ES-I3 (cell line): ENCODE results near the gene FICD.
A peak's percentile ranks its signal among the peaks of the same experiment; 100 is the strongest.

ENCODE experiments used
- H3K36me3 ChIP-seq: 2 replicates; pipeline ENCODE4 v1.6.1; 2013; ENCODE audit warnings: mild to moderate bottlenecking, low read length, control low read depth, moderate library complexity; ENCODE audit not compliant: insufficient read depth
- H3K4me1 ChIP-seq: 2 replicates; pipeline ENCODE4 v1.6.1; 2013; ENCODE audit warnings: mild to moderate bottlenecking, control low read depth, low read length; ENCODE audit not compliant: insufficient read depth
- H3K9ac ChIP-seq: 2 replicates; pipeline ENCODE4 v1.6.1; 2013; ENCODE audit warnings: low read depth, mild to moderate bottlenecking, low read length, moderate library complexity
- H3K9me3 ChIP-seq: 2 replicates; pipeline ENCODE4 v1.6.1; 2013; ENCODE audit warnings: mild to moderate bottlenecking, low read length, moderate library complexity; ENCODE audit not compliant: control insufficient read depth, insufficient read depth

Gene FICD

DNA sequence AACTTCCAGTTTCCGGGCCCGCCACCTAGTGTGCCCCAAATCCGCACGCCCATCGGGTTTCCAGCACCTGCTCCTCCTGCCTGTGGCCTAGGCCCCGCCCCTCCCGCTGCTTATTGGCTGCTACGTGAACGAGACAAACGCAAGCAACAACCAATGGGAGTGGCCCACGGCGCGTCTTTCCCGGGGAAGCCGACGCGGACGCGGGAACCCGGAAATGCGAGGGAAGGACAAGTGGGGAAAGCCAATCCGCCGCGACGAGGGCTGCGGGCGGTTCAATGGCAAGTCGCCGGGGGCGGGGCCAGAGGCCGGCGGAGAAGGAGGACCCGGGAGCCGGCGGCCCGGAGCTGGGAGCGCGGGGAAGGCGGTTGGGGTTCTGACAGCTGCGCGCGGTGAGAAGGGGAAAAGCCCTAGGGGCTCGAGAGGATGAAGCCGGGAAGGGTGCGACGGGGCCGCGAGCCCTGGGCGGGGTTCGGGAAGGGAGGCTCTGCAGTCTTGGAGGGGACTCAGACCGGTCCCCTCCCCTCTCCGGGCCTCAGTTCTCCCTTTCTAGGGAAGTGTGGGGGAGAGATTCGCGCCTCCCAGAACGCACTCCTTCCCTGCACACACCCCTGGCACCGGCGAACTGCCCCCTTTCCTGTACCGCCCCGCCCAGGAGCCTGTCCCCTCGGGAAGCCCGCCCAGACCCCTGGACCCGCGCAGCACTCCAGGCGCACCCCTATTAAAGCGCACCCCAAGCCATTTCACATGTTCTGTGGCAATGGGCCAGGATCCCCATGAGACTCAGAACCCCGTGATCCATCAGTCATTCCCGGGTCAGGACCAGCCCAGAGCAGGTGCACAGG lies at the start of gene FICD:
Gene FICD, plus strand, starts transcription at position 305 of the 842 bp plus-strand sequence. CDS start 1,696 bp downstream, outside the sequence.
- Histone ChIP-seq H3K36me3 (peaks cover 8% of the 10 kb centered on the region), H3K4me1 (no peaks in the 10 kb centered on the region; the same call in 1 of the 2 replicates), H3K9me3 (no peaks in the 10 kb centered on the region), H3K9ac (peak within 1 kb of the TSS; percentile 79)

DNA sequence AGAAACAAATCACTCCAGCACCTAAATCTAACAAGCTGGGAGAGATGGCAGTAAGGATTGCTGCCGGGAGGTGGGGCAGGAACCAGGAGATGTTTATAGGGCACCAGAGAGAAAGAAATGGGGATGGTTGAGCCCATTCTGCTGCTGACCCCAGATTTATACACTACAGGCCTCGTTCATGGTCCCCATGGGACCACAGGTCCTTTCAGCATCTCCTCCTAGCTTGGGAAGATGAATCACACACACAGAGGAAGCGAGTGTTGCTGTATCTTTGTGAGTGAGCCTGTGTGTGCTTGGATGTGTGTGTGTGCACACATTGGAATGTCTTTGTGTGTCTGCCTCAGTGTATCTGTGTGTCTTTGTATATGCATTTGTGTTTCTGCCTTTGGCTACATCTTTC lies 49.7 kb upstream of the FICD start:
- H3K9me3 ChIP-seq, result no peaks in the 10 kb centered on the region
- H3K36me3 ChIP-seq, result no peaks in the 10 kb centered on the region

DNA sequence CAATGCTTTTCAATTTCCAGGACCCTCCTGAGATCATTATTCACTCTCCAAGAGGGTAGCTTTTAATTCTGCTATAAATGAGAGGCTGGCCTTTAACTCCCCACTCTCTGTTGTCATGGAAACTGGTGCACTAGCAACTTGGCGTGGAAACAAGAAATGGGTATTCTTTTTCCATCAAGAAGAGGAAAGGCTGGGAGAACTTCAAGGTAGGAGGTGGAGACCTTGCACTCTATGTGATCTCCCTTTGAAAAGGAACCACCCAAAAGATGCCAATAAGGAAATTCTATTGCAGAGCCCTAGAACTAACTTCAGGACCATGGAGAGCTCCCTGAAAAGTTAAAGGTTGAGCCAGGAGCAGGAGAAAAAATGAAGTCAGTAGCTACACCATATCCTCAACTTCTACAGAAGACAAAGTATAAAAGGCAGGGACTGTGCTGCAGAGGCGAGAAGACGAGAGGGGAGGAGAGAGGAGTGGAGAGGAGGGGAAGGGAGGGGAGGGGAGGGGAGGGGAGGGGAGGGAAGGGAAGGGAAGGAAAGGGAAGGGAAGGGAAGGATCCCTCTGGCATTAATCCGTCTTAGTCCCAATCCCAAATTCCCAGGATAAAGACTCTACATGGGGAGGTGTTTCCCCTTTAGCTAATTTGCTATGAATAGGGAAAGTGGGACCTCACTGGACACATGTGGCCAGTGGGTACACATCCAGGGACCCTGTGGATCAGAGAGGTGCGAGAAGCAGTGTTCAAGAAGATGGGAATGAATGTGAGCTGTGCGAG lies 46.7 kb upstream of the FICD start:
- Histone ChIP-seq H3K9me3 (no peaks in the 10 kb centered on the region), H3K4me1 (no peaks in the 10 kb centered on the region), H3K9ac (no peak overlapping the region), H3K36me3 (no peaks in the 10 kb centered on the region)

More for the DNA sequence above, 49.7 kb upstream of the FICD start:
- Histone ChIP-seq H3K4me1 (no peaks in the 10 kb centered on the region; the same call in 1 of the 2 replicates), H3K9ac (no peak overlapping the region)

DNA sequence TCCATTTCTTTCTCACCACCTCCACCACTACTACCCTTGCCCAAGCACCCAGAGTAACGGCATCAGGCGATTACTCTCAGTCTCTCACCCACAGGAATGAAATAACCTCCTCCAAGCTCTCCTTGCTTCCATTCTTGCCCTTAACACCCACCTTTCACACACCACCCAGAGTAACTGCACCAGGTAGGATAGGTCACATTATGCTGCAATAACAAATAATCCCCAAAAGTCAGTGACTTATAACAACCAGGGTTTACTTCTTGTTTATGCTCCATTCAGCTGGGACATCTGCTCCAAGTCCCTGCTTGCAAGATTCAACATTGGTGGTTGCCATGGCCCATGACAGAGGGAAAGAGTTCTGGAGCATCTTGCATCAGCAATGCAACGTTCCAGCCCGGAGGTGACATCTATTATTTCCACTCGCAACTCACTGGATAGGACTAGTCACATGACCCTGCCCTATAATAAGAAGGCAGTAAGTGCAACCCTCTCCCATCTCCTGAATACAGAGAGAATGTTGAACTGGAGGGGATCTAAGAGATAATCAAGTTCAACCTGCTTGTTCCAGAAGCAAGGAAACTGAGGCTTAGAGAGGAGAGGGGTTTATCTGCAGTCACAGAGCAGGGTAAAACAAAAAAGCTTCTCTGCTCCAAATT lies 41.5 kb upstream of the FICD start:
- Histone ChIP-seq H3K9ac (no peak overlapping the region), H3K36me3 (no peaks in the 10 kb centered on the region), H3K4me1 (no peaks in the 10 kb centered on the region), H3K9me3 (no peaks in the 10 kb centered on the region)

DNA sequence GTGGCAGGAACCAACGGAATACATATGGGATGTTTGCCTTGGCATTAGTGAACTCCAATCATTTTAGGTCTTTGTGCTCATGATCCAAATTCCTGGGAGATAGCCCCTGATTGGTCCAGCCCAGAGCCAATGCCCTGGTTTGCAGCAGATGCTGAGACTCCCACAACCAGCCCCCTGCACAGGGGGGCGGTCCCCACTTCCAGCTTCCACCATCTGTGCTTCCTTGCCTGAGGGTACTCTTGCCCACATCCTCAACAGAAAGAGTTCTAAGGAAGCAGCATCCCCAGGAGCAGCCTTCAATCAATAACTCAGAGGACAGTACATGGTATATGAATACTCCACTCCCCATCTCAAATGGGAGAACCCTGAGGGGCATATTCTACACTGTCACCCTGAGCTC lies 39.7 kb upstream of the FICD start:
- Histone ChIP-seq H3K9me3 (no peaks in the 10 kb centered on the region), H3K4me1 (no peaks in the 10 kb centered on the region), H3K36me3 (no peaks in the 10 kb centered on the region), H3K9ac (no peak overlapping the region)

DNA sequence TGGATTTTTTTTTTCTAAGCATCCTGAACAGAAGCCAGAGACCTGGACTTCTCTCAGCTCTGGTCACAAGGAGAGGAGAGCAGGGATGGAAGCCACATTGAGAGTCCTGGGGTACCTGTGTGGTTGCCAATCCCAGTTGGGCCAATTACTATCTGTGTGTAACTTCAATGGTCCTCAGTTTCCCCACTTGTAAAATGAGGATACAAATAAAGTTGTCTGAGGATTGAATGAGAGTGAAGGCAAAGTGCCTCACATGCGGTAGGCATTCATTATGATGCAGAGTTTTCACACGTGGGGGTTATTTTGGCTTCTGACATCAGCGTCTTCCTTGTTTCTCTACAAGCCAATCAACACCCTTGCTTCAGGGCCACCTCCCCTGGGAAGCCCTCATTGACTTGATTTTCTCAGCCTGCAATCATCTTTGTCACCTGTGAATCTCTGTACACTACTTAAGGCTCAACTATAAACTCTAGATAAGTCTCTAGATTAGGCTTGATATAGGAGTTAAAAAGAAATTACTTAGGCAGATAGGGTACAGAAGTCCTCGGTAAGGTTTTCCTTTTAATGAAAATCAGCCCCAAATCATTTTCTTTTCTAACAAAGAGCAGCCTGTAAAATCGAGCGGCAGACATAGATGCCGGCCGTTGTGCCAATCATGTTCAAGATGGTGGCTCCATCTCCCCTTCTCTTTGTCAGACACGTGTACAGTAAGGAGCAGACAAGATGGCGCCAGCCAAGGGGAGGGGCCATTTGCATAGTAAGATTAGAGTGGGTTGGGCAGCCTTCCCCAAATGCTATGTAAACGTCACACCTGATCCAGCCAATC lies 37.8 kb upstream of the FICD start:
- Histone ChIP-seq H3K4me1 (no peaks in the 10 kb centered on the region), H3K9ac (no peak overlapping the region), H3K9me3 (no peaks in the 10 kb centered on the region), H3K36me3 (no peaks in the 10 kb centered on the region)

DNA sequence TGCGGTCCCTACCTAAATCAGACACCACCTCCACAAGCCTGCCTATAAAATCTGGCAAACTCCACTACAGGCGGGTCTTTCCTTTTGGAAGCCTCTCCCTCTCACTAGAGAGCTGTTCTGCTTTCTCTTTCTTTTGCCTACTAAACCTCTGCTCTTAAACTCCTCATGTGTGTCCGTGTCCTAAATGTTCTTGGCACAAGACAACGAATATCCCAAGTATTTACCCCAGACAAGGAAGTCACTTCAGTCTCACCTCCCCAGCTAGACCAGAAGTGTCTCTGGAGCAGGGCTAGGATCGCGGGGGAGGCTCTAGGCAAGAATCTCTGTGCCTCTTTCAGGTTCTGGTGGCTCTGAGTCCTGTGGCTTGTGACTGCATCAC lies 37.2 kb upstream of the FICD start:
- H3K4me1 ChIP-seq, result 0 out of 2 replicates have a peak, but pooled peaks cover 4% of the 10 kb centered on the region
- H3K9ac ChIP-seq, result no peak overlapping the region
- no peaks in the 10 kb centered on the region for H3K36me3 ChIP-seq
- H3K9me3 ChIP-seq, result no peaks in the 10 kb centered on the region

DNA sequence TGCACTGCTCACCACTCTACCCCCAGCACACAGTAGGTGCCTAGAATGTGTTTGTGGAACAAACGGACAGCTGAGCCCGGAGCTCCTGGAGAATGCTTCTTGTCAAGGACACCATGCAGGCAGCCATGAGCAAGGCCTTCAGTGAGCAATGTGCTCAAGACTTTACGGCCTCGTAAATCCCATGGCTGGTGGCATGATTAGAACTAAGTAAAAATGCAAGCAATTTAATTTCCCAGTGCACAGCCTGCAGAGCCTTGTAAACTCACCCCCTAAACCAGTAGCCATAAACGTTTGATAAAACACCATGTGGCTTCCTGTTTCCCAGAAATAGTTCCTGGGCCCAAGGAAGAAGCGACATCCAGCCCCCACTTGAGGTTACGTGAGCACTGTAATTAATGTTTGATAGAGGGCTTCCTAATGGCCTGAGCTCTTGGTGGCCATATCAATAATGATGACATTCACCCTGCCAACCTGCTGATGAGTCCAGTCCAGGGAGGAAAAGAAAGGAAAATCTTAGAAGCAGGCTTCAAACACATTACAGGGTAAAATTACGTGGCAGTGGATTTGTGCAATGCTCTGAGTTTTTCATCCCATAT lies 36.4 kb upstream of the FICD start:
- Histone ChIP-seq H3K9me3 (no peaks in the 10 kb centered on the region), H3K9ac (no peak overlapping the region), H3K4me1 (peaks cover 11% of the 10 kb centered on the region), H3K36me3 (no peaks in the 10 kb centered on the region)

DNA sequence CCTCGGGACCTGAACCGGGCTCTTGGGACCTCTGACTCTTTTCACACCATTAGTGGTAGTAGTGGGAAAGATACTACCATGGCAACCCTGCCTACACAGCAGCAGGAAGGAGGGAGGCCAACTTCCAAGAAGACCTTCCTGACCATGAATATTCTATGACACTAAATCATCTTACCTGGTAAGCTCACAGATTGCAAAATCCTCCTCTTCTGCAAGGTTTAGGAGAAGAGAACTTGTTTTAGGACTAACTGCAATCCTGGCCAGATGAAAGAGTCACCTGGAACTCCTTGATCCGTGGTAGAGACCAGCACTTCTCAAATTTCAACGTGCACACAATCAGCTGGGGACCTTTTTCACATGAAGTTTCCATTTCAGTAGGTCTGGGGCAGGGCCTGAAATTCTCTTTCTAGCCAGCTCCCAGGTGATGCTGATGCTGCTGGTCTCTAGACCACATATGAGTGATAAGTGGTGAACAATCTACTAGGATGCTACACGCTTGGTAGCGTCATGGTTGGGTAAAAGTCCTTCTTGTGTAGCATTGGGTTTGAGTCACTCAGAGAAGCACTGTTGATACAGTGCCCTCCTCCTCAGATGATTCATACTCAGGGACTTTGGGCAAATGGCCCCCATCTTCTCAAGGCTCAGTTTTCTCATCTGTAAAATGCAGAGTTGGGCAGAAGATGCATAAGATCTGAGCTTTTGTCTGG lies 35.6 kb upstream of the FICD start:
- Histone ChIP-seq H3K4me1 (peaks cover 15% of the 10 kb centered on the region), H3K9ac (no peak overlapping the region)

DNA sequence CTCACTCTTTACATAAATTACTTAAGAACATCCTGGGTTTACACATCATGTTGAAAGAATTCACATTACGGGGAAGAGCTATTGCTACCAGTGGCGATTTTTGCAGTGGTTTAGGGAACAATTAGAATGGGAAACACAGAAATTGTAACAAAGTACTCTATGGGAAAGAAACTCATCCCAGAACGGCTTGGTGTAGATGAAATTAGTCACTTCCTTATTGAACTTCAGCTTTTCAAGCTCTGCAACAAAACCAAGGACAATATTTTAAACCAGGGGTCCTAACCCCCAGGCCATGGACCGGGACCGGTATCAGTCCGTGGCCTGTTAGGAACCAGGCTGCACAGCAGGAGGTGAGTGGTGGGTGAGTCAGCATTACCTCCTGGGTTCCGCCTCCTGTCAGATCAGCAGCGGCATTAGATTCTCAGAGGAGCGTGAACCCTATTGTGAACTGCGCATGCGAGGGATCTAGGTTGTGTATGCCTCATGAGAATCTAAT lies 32.3 kb upstream of the FICD start:
- H3K36me3 ChIP-seq, result no peaks in the 10 kb centered on the region
- peak overlapping the region; percentile 1; the same call in 1 of the 2 replicates for H3K9ac ChIP-seq
- H3K9me3 ChIP-seq, result no peaks in the 10 kb centered on the region
- H3K4me1 ChIP-seq, result peaks cover 15% of the 10 kb centered on the region

More for the DNA sequence above, 35.6 kb upstream of the FICD start:
- H3K36me3 ChIP-seq, result no peaks in the 10 kb centered on the region
- H3K9me3 ChIP-seq, result no peaks in the 10 kb centered on the region

DNA sequence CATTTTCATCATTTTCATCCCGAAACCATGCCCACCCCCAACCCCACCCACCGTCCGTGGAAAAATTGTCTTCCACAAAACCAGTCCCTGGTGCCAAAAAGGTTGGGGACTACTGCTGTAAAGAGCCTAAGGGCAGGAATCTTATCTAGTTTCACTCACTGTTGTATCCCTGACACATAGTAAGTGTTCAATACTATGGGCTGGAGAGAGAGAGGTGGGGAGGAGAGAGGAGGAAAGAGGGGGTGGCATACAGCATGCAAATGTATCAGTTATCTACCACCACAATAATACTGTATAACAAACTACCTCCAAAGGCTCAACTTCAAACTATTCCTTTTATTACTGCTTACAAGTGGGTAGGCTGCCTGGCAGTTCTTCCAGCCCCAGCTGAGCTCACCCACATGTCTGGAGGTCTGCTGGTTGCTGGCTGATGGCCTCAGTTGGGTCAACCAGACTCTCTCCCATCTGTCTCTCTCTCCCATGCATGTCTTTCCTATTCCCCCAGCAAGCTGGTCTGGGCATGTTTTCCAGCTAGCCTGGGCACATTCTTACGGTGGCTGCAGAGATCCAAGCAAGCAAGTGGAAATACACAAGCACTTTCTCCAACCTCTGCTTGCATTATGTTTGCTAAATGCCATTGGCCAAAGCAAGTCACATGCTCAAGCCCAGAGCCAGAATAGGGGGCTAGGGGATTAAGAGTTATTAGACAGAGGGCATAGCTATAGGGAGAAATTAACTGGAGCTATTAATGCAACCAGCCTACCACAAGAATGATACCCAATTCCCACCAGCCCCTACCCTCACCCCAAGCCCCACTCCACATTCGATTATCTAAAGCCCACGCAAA lies 31.6 kb upstream of the FICD start:
- H3K36me3 ChIP-seq, result no peaks in the 10 kb centered on the region
- no peaks in the 10 kb centered on the region for H3K9me3 ChIP-seq
- H3K4me1 ChIP-seq, result peaks cover 15% of the 10 kb centered on the region
- H3K9ac ChIP-seq, result peak overlapping the region; percentile 1; the same call in 1 of the 2 replicates

DNA sequence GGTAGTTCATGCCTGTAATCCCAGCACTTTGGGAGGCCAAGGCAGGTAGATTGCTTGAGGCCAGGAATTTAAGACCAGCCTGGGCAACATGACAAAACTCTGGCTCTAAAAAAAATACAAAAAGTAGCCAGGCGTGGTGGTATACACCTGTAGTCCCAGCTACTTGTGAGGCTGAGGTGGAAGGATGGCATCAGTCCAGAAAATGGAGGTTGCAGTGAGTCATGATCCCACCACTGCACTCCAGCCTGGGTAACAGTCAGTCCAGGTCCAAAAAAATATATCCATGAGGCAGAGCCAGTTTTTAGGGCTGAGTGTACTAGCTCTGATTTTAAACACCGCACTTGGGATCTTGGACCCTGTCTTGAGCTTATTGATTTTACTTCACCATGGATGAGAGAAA lies 30.6 kb upstream of the FICD start:
- H3K36me3 ChIP-seq, result no peaks in the 10 kb centered on the region
- no peaks in the 10 kb centered on the region for H3K9me3 ChIP-seq
- no peak overlapping the region for H3K9ac ChIP-seq
- peaks cover 15% of the 10 kb centered on the region for H3K4me1 ChIP-seq
